HPDE6-E6E7 (cell line): ENCODE data around the gene MAGOHB.
"Not testable (repeated sequence)": the region's sequence is repeated elsewhere in the genome, so short reads cannot be mapped to it uniquely, and the experiment has no call there.

ENCODE experiments used
- DNase-seq: peaks from one replicate; pipeline ENCODE4 v3.0.0; 2011; ENCODE audit warnings: missing footprints; ENCODE audit errors: extremely low spot score

MAGOHB gene

DNA sequence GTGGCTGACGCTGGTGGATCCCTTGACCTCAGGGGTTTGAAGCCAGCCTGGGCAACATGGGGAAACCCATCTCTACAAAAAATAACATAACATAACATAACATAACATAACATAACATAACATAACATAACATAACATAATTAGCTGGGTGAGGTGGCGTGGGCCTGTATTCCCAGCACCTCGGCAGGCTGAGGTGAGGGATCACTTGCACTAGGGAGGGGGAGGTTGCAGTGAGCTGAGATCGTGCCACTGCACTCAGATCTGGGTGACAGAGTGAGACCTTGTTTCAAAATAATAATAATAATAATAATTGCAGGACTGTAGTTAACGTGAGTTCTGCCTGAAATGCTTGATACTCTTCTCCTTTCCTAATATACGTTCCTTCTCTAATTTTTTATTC lies 1.3 kb downstream of the MAGOHB start:
- no peak for DNase-seq

DNA sequence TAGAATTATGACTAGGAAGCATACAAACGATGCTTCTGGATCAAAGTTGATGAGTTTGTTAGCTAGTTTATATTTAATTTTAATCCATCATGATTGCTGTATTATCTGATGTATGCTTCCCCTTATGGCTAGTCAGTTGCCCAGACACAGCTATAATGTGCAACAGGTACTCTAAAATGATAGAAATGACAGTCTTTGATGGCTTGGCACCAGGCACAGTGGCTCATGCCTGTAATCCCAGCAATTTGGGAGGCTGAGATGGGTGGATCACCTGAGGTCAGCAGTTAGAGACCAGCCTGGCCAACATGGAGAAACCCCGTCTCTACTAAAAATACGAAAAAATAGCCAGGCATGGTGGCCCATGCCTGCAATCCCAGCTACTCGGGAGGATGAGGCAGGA lies 2.2 kb downstream of the MAGOHB start:
- not testable (repeated sequence) for DNase-seq

DNA sequence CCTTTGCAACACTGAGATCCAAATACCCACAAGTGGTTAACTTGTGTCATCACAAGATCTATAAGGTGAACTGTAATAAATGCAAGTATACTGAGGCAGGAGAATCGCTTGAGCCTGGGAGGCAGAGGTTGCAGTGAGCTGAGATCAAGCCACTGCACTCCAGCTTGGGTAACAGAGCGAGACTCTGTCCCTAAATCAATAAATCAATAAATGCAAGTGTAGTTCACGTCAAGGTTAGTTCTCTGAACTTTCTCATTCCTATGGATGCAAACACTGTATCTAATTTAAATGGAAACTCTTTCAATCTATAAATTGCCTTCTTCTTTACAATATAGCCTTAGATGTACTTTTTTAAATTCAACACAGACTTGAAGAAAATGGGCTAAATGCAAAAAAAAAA lies 3.2 kb downstream of the MAGOHB start:
- DNase-seq: no peak

DNA sequence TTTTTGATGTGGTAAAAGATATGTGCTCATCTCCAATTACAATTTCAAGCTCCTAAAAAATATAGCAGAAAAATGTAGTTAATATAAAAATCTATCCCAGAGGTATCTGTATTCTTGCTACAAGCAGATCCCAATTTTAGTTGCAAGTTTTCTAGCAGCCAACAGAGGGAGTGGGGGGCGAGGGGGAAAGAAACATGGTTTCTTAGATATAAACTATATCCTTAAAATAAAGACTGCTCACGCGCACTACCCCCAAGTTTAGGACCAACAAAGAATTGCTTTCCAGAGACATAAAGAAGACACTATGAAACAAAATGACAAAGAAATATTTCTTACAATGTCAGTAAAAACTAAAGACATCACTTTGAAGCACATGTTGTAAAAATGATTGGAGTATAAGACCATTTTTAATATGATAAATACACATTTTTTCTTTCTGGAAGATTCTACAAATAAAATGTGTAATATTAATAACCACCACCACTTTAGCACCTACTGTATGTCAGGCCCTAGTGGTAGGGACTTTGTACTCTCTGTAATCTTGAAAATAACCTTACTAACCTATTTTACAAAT lies 5.4 kb downstream of the MAGOHB start:
- DNase-seq: no peak

DNA sequence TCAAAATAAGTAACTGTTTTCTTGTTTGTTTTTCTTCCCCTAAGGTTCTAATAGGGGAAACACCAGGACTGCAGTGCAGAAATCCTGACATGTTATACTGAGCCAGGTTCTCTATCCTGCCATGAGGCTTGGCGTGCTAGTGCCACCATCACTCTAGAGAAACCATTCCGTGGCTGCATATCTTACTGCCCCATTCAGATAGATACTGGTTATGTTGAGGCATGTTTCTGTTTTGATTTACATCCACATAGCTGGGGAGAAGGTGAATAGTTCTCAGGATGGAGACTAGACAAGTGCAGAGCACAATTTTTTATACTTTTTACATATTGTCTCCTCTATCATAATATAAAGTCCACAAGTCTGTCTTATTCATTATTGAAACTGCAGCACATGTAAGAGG lies 11.5 kb downstream of the MAGOHB start:
- no peak for DNase-seq

DNA sequence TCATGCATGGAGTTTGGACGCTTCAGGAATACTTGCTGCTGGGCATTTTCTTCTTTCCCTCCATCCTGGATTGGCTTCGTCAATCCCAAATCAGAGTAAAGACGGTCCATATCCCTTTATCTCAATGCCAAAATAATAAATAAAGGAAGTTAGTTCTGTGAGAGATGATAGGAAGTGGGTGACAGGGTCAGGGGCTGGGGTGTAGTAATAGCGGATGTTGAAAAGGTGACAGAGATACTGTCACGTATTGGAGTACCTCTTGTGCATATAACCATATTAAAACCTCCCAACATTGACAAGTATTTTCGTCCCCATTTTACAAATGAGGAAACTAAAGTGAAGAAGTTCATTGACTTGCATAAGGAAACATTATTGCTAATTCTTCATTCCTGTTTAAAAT lies 12.4 kb downstream of the MAGOHB start:
- no peak for DNase-seq

DNA sequence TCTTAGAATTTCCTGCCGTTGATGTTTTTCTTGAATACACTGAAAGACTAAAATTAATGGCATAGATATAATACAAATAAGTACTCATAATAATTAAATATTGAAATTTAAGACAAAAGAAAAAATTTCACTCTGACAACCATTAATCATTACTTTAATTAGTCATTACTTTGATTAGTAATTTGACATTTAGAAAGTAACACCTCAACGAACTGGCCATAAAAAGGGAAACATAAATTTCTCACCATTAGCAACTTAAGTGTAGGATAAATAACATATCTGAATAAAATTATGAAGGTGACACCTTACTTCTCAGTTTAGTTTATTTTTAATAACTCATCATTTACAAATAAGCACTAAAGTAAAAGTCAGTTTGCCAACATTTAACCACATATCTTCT lies 17.5 kb downstream of the MAGOHB start:
- DNase-seq: no peak

DNA sequence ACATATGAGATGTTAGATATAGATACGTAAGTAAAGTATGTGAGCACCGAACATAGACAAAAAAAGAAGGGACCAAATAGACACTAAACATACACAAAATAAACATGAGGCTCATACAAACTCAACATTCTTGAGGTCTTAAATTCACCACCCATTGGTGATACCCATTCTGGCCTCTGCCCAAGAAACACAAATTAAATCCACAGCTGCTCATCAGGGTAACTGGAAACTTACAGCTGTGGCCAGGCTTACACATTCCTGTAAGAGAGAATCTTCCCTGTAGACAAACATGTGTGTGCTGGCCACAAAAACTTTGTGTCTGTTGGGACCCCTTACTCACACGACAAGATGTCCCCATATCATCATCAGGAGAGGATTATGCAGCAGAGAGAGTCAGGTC lies 22.4 kb downstream of the MAGOHB start:
- no peak for DNase-seq

DNA sequence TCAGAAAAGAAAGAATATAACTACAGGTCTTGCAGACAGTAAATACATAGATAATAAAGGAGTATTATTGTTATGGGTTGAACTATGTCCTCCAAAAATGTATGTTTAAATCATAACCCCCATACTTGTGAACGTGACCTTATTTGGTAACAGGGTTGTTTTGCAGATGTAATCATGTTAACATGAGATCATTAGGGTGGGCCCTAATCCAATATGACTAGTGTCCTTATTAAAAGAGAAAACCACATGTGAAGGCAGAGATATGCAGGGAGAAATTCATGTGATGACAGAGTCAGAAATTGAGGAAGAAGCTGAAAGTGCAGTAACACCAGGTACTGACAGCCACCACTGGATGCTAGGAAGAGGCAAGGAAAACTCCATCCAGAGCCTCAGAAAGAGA lies 29.0 kb downstream of the MAGOHB start:
- no peak for DNase-seq

DNA sequence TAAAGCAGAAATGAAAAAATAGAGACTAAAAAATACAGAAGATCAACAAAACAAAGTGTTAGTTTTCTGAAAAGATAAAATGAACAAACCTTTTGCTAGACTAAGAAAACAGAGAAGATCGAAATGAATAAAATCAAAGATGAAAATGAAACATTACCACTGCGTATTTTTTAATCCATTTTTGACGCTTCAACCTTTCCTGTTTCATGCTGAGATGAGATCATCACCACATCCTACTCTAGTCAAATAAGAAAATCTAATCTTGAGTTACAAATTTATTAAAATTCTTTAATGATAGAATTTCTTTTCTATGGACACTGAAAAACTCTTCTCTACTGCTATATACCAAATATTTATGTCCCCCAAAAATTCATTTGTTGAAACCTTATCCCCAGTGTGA lies 30.7 kb downstream of the MAGOHB start:
- DNase-seq: no peak

DNA sequence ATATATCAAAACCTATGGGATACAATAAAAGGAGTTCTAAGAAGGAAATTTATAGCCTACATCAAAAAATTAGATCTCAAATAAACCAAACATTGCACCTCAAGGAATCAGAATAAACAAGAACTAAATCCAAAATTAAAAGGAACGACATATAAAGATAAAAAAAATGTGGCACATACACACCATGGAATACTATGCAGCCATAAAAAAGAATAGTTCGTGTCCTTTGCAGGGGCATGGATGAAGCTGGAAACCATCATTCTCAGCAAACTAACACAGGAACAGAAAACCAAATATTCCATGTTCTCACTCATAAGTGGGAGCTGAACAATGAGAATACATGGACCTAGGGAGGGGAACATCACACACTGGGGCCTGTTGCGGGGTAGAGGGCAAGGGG lies 31.3 kb downstream of the MAGOHB start:
- DNase-seq: not testable (repeated sequence)

DNA sequence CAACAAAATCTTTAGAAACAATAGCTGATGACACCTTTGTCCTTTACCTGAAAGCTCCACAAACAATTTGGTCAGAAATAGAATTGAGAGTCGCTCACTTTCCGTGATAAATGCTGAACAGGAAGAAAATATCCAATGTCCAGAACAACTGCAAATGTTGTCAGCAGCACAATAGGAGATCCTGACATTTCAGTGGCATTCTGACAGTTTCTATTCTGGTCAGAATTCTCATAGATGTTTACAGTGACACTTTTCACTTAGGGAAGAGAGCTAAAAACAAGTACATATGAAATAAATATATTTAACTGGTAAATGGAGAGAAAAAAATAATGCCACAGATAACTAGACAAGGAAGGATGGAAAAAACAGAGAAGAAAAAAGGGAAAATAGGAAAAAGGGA lies 39.1 kb downstream of the MAGOHB start:
- no peak for DNase-seq

DNA sequence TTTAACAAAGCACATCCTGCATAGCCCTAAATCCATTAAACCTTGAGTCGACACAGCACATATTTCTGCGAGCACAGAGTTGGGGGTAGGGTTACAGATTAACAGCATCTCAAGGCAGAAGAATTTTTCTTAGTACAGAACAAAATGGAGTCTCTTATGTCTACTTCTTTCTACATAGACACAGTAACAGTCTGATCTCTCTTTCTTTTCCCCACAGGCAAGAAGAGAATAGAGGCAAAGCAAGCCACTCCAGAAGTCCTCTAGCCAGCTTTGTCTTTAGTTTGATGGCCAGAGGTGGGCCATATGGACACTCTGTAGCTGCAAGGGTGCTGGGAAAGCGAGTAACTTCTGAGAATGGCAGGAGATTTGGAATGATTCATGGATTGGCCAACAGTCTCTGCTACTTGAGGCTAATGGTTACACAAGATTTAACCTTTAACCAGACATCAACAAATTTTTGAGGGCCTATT lies 41.4 kb downstream of the MAGOHB start:
- DNase-seq: peak; percentile 16

DNA sequence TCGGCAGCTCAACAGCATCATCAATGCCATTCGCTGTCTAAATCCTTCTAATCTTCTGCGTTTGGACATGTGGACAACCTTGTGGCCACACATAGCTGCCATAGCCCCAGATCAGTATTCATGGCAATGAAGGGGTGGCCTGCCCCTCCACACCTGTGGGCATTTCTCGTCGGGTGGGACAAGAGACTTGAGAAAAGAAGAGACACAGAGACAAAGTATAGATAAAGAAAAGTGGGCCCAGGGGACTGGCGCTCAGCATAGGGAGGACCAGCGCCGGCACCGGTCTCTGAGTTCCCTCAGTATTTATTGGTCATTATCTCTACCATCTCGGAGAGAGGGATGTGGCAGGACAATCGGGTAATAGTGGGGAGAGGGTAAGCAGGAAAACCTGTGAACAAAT lies 42.3 kb downstream of the MAGOHB start:
- no peak for DNase-seq

DNA sequence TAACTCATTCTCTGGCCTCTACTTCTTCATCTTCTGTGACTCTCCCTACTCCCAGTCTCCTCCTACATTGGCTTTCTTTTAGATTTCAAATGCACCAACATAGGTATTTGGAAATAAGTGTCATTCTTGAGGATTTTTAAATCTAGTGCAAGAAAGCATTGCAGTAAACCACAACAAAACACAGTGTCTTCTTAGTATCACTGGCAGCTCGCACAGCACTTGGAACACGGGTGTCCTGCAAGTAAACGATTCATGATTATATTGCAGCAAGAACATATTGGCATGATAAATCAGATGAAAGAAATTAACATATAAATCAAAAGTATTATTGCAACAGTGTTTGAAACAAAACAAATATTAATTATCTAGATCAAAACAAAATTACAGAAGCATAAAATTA lies 45.6 kb downstream of the MAGOHB start:
- DNase-seq: no peak

DNA sequence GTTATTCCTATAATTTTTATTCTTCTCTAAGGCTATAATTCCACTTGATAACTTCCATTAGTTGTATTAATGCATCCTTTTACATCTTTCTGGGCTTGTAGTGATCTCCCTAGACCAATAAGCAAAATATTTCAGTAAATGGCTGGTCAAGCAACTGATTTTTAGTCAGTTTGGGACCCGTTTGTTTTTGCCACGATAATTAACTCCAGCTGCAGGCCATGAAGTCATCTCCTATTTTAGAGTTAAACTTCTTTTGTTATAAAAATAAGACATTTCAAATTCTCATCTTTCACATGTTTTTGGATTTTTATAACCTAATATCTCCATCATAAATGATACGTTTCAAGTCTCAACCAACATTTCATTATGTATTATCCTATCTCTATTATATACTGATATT lies 49.4 kb downstream of the MAGOHB start:
- DNase-seq: no peak

DNA sequence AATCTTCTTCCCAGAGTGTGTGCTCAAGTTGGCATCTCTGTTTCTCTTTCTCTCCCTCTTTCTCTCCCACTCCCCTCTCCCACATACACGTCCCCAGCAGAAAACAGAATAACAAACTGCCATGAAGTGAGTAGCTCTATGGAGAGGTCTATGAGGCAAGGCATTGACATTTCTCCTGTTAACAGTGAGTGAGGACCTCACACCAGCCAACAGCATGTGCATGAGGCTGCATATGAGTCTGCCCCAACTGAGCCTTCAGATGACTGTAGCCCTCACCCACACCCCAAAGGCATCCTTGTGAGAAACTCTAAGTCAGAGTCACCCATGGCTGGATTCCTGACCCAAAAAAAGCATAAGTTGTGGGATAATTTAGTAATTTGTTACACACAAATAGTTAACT lies 50.4 kb downstream of the MAGOHB start:
- DNase-seq: no peak

DNA sequence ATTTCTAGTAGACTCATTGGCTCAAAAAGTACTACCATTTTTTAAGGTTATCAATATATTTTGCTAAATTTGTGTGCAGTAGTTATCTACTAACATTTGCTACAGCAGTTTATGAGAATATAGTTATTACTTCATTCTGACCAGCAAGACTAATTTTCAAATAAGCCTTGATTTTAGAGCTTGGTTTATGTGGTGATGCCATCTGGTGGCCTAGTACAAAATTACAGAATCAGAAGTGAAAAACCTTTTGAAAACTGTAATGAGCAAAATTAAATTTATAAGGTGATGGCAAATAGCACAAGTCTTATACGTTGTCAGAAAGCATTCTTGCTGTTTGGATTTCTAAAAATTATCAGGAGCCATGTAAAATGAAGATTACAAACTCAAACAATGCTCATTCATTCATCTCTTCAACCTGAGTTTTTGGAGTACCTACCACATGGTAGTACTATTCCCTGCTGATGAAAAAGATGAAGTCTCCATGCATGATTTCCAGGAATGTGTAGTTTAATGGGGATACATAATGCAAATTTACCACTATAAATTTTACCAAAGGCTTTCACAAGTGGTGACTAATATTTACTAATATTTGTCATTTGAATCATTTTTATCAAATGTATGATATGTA lies 51.0 kb downstream of the MAGOHB start:
- DNase-seq: no peak

DNA sequence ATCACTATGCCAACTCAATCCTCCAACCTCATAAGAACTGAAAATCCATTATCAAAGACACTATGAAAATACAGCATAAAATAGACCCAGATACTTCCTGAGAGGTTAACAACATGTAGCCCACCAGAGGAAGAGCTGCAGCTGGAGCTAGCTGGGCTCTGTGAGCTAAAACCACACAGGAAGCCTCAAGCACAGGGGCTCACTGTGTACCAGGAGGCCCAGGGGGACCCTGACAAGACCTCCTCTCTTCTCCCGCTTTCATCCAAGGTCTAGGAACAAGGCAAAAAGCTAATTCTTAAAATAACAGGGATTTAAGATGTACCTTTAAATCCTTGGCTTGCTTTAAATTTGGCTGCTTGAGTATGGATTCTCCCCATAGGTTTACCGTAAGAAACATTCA lies 54.2 kb downstream of the MAGOHB start:
- no peak for DNase-seq

DNA sequence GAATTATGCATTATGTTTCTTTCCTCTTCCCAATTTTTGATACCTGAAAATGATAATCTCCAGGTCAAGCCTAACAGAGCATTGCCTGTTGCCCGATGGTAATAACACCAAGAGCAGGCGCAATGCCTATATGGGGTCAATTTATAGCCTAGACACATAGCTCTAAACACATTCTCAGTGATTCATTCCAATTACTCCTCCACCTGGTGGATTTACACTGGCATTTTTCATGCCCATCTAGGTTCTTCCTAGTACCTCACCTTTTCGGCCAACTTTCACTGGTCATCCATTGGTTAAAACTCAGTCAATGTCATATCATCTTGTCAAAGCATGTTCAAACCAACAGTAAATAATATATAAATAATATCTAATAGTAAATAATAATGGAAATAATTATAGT lies 54.6 kb downstream of the MAGOHB start:
- DNase-seq: no peak

DNA sequence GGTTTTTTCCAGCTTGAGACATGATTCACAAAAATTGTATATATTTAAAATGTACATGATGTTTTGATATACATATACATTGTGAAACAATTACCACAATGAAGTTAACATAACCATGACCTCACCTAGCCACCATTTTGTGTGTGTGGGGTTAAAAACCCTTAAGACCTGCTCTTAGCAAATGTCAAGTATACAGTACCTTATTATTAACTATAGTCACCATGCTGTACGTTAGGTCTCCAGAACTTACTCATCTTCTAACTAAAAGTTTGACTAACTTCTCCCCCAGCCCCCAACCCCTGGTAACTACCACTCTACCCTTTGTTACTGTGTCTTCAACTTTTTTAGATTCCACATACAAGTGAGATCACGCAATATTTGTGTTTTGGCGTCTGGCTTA lies 55.1 kb downstream of the MAGOHB start:
- no peak for DNase-seq

DNA sequence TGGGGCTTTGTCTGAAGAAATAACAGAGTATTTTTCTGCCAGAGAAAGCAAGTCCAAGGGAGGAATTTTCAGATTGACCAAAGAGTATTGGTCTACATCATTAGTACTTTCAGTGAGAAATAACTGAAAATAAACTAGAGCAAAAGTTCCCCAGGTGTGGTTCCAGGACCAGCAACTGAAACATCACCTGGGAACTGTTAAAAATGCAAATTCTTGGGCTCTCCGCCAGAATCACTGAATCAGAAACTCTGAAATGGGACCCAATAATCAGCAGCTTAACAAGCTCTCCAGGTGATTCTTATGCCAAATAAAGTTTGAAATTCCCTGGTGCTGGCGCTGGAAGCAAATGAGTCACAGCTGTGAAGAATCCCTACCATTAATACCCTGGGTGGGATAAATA lies 55.6 kb downstream of the MAGOHB start:
- no peak for DNase-seq

DNA sequence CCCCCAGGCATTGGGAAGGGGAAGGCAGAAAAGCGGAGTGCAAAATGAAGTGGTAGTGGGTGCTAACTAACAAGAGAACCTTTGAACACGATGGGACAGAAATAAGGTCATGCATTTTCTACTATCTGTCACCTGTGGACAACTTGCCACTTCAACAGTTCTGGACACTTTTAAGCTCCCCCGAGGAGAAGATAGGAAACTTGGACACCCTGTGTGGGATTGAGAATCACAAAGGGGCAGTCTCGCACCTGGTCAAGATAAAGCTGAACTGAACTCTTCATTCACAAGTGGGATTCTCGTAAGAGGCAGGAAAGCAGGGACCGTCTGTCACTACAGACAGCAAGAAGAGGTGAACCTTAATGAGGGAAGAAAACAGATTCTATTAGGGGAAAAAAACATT lies 56.1 kb downstream of the MAGOHB start:
- DNase-seq: no peak
